HAP-1 (cell line): ENCODE results near the gene HELB.

Experiments used
- DNase-seq, 2 experiments: peaks; one replicate each; pipeline ENCODE4 v3.0.0-alpha.2; 2016 to 2020; ENCODE audit warnings: low spot score in 2 of 2
- H3K27me3 ChIP-seq: fragments of 250-450 bp; sonication (Bioruptor Pico); 2 replicates; pipeline ENCODE4 v1.5.1; 2020; ENCODE audit warnings: low read depth, mild to moderate bottlenecking, moderate library complexity
- H3K36me3 ChIP-seq: fragments of 250-450 bp; sonication (Bioruptor Pico); replicated peaks from 2 replicates; pipeline ENCODE4 v1.5.1; 2020; ENCODE audit warnings: mild to moderate bottlenecking
- H3K4me1 ChIP-seq: fragments of 250-450 bp; sonication (Bioruptor Pico); 2 replicates; pipeline ENCODE4 v1.5.1; 2020; ENCODE audit warnings: mild to moderate bottlenecking
- H3K4me3 ChIP-seq: fragments of 250-450 bp; sonication (Bioruptor Pico); 2 replicates; pipeline ENCODE4 v1.5.1; 2020; ENCODE audit warnings: mild to moderate bottlenecking, moderate library complexity
- H3K9me3 ChIP-seq: fragments of 250-450 bp; sonication (Bioruptor Pico); 2 replicates; pipeline ENCODE4 v1.5.1; 2020; ENCODE audit warnings: mild to moderate bottlenecking, moderate library complexity
- in situ Hi-C: fragments of 300-500 bp; cut with MboI; formaldehyde crosslinking; loops from 3 replicates; pipeline ENCODE4 v1.14.3; 2020; ENCODE audit warnings: low sequenced_read_pairs, inconsistent platforms, mixed read lengths

The HELB gene

DNA sequence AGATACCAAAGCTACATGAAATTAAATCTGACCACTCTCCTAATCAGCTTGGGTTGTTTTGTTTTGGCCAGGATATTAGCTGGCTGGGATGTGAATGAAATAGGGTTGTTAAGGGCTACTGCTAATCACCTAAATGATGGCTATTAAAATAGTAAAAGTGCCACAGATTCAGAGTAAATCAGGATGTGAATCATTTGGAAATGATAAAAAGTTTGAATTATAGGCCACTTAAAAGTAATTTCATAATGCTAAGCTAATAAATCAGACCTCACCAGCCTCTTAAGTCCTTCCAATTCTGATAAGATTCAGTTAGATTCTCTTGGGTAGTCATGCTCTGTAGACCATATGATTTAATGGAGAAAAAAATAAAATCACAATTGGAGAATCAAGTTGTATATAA is 12.0 kb downstream of the HELB start:
- 0 out of 2 replicates have a peak, but pooled peaks cover 4% of the 10 kb centered on the region for H3K36me3 ChIP-seq
- in situ Hi-C loops = no loop called here
- no peak for DNase-seq

DNA sequence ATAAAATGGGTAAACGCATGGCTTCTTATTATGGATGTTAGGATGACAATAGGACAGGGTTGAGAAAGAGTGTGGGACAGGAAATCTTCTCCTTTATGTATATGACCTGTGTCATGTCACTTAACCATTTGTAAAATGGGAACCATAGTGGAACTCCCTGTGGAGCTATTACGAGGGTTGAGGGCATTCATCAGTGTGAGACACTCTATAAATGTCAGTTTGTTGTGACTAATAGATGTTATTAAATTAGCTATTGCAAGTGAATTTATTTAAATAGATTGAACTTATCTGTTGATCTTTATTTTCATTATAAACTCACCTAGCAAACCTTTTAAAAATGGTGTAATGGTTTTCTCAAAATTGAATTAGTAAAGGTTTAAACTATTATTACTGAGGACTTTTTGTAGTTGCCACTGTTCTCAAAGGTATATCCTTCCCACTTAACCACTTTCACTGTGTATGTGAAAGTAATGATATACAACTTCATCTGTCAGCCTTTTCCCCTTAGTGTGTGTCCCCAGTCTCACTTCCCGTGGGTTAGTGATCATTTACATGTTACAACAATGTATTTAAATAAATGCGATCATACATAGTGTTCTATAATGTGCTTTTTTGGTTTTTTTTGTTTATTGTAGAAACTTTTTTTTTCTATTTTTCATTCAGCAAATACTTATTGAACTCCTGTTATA is 17.1 kb downstream of the HELB start:
- peak in 1 of 2 experiments; percentile 10 for DNase-seq
- no peaks in the 10 kb centered on the region for H3K27me3 ChIP-seq
- no peaks in the 10 kb centered on the region for H3K36me3 ChIP-seq
- in situ Hi-C loops = no loop called here
- no peaks in the 10 kb centered on the region for H3K4me1 ChIP-seq
- no peaks in the 10 kb centered on the region for H3K9me3 ChIP-seq
- no peak overlapping the region for H3K4me3 ChIP-seq

More for the DNA sequence above, 12.0 kb downstream of the HELB start:
- H3K9me3 ChIP-seq = no peaks in the 10 kb centered on the region
- H3K27me3 ChIP-seq = no peaks in the 10 kb centered on the region
- no peak overlapping the region for H3K4me3 ChIP-seq
- no peaks in the 10 kb centered on the region for H3K4me1 ChIP-seq

DNA sequence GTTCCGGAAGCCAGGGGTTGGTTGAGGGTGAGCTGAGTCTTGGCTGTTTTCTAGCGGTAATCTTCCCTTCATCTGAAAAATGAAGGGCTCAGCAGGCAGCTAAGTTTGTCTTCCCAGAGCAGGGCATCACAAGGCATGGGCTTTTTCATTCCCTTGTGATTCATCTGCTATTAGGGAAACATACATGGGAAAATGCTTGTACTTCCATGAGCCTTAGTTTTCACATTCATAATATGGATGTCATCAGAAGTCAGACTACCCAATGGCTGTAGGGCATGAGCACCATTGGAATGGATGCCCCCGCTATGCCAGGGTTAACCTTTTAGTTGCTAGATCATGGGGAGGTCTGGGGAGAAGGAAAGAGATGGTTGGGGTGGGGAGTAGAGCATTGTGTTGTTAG is 18.7 kb downstream of the HELB start:
- in situ Hi-C loops = no loop called here
- DNase-seq = no peak
- no peaks in the 10 kb centered on the region for H3K27me3 ChIP-seq
- H3K9me3 ChIP-seq = no peaks in the 10 kb centered on the region
- H3K4me3 ChIP-seq = no peak overlapping the region
- no peaks in the 10 kb centered on the region for H3K4me1 ChIP-seq
- H3K36me3 ChIP-seq = no peaks in the 10 kb centered on the region

DNA sequence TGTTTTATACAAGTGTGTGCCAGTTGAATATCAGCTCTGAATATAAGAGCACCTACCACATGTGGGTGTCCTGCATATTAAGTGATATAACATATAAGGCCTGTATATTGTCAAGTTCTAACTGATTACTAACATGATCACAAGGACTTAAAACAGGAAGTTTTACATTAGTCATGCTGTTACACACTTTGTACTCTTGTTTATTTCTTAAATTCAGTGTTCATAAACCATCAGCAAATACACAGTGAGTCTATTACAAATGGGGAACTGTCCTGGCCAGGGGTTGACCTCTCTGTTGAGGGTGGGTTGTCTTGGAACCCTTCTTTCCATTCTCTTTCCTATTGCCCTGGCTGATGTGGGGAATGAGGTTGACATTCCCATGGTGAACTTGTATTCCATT is 19.1 kb downstream of the HELB start:
- Histone ChIP-seq H3K4me3 (no peak overlapping the region), H3K4me1 (no peaks in the 10 kb centered on the region), H3K27me3 (no peaks in the 10 kb centered on the region), H3K9me3 (no peaks in the 10 kb centered on the region), H3K36me3 (no peaks in the 10 kb centered on the region)
- in situ Hi-C loops = no loop called here
- DNase-seq = no peak

DNA sequence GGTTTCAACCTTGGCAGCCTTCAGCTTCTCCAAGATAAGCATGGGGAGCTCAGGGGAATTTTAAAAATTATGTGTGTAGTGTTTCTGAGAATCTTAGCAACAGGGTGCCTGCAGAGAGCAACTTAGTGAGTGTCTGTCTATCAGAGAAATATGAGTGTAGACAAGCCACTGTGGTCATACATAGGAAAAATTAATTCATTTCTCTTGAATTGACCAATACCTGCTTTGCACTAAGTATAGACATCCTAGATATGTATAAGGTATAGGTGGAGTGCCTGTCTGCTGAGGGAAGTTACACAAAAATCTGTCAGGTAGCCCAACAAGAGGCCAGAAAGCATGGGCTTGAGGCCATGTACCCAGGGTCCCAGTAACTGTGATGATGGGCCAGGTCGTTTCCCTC is 20.7 kb downstream of the HELB start:
- Histone ChIP-seq H3K36me3 (no peaks in the 10 kb centered on the region), H3K4me3 (no peak overlapping the region), H3K4me1 (no peaks in the 10 kb centered on the region), H3K27me3 (no peaks in the 10 kb centered on the region), H3K9me3 (no peaks in the 10 kb centered on the region)
- in situ Hi-C loops = no loop called here
- DNase-seq = no peak

DNA sequence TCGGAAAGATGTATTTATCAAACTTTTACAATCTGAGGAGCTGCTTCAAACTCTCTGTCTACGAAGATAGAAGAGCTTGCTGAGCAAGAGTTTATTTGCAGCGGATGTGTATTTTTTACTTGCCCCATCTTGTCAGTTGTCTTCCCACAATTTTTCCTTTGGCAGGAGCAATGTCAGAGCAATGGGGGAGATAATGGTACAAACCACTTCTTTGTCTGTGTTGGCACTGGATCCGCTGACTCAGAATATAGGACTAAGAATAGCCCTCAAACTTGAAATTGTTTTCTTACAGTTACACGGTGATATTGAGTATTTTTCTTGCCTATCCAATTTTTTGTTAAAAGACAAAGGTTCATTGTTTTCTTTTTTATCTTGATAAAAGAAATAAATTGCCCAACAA is 27.6 kb downstream of the HELB start:
- Histone ChIP-seq H3K4me3 (no peak overlapping the region), H3K4me1 (no peaks in the 10 kb centered on the region), H3K36me3 (no peaks in the 10 kb centered on the region), H3K9me3 (no peaks in the 10 kb centered on the region), H3K27me3 (no peaks in the 10 kb centered on the region)
- DNase-seq = no peak
- in situ Hi-C loops = no loop called here

DNA sequence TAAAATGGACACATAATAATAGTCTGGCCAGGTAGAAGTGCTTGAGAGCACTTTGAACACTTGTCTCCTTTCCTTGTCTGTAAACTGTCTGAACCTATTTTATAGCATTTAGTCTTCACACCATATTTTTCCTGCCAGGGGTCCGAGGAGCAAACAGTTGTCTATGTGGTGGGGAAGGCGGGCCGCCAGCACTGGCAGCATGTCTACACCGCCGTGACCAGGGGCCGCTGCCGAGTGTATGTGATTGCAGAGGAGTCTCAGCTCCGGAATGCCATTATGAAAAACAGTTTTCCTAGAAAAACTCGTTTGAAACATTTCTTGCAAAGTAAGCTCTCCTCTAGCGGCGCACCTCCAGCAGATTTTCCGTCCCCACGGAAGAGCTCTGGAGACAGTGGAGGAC is 28.7 kb downstream of the HELB start:
- H3K4me3 ChIP-seq = no peak overlapping the region
- H3K9me3 ChIP-seq = no peaks in the 10 kb centered on the region
- H3K36me3 ChIP-seq = no peaks in the 10 kb centered on the region
- DNase-seq = no peak
- H3K27me3 ChIP-seq = no peaks in the 10 kb centered on the region
- no peaks in the 10 kb centered on the region for H3K4me1 ChIP-seq
- in situ Hi-C loops = no loop called here

DNA sequence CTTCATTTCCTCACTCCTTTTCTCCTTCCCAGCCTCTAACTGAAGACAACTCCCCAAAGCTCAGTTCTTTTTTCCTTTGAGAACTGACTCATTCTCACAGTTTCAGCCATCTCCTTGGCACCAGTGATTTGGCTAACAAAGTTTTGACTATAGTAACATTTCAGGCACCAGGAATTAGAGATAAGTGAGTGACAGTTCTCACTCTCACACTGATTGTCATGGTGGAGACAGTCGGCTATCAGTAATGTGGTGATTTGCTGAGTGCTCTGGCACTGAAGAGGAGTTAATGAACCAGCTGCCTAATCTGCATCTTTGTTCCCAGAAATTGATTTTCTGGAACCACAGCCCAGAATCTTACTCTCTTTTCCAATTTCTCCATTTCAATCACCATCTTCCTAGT is 29.5 kb downstream of the HELB start:
- H3K4me1 ChIP-seq = no peaks in the 10 kb centered on the region
- H3K9me3 ChIP-seq = no peaks in the 10 kb centered on the region
- DNase-seq = no peak
- in situ Hi-C loops = no loop called here
- no peaks in the 10 kb centered on the region for H3K36me3 ChIP-seq
- H3K27me3 ChIP-seq = no peaks in the 10 kb centered on the region
- H3K4me3 ChIP-seq = no peak overlapping the region

DNA sequence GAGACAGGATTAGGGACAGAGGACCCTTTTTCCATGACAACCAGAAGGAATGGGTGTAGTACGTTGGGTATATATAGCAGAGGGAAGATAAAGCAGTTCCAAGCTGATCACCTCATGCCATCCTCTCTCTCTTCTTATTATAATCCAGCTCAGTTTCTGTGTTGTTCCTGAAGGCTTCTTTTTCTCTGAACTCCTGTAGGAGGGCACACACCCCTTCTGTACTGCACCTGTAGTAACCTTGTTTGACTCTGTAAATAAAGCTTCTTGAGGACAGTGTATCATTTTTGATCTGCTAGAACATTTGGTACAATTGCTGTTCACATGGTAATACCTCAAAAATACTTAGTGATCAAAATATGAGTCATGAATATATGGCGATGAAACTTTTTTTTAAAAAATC is 33.5 kb downstream of the HELB start:
- Histone ChIP-seq H3K36me3 (no peaks in the 10 kb centered on the region), H3K9me3 (no peaks in the 10 kb centered on the region), H3K27me3 (no peaks in the 10 kb centered on the region)

DNA sequence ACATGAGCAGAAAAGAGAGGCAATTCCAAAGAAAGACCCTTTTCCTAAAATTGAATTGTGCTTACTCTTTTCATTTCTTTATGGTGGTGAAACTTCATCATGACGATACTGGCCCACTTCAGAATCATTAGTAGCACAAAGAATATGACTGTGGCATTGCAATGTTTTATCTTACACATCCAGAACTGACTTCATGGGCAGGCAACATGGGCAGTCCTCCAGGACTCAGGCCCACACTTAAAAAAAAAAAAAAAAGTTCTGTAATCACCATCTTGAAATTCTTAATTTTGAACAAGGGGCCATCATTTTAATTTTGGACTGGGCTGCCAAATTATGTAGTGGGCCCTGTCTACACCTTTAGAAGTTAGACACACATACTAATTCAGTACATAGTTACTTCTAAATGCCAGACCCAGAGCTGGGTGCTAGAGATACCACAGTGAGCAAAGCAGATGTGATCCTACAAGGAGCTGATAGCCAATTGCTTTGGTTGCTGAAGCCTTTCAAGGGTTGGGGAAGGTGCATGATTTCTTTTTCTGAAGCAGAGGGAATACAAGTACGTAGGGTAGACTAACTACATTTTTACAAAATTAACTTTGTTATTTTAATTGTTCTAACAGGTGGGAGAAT is 35.2 kb downstream of the HELB start:
- H3K36me3 ChIP-seq = no peaks in the 10 kb centered on the region
- no peaks in the 10 kb centered on the region for H3K4me1 ChIP-seq
- H3K4me3 ChIP-seq = no peak overlapping the region
- in situ Hi-C loops = no loop called here
- no peak for DNase-seq
- no peaks in the 10 kb centered on the region for H3K27me3 ChIP-seq
- H3K9me3 ChIP-seq = no peaks in the 10 kb centered on the region

More for the DNA sequence above, 33.5 kb downstream of the HELB start:
- in situ Hi-C loops = no loop called here
- Histone ChIP-seq H3K4me1 (no peaks in the 10 kb centered on the region), H3K4me3 (no peak overlapping the region)
- no peak for DNase-seq

DNA sequence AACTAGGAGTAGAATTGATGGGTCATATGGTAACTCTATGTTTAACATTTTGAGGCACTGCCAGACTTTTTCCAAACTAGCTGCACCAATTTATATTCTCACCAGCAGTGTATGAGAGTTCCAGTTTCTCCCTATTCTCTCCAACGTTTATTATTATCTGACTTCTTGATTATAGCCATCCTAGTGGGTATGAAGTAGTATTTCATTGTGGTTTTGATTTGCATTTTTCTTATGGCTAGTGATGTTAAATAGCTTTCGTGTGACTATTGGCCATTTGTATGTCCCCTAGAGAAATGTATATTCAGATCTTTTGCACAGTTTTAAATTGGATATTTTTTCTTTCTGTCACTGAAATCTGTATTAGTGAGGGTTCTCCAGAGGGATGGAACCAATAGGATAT is 37.8 kb downstream of the HELB start:
- no peak for DNase-seq
- no peak overlapping the region for H3K4me3 ChIP-seq
- in situ Hi-C loops = no loop called here
- H3K4me1 ChIP-seq = peaks cover 3% of the 10 kb centered on the region; the same call in 1 of the 2 replicates
- H3K27me3 ChIP-seq = no peaks in the 10 kb centered on the region
- H3K36me3 ChIP-seq = no peaks in the 10 kb centered on the region
- no peaks in the 10 kb centered on the region for H3K9me3 ChIP-seq

DNA sequence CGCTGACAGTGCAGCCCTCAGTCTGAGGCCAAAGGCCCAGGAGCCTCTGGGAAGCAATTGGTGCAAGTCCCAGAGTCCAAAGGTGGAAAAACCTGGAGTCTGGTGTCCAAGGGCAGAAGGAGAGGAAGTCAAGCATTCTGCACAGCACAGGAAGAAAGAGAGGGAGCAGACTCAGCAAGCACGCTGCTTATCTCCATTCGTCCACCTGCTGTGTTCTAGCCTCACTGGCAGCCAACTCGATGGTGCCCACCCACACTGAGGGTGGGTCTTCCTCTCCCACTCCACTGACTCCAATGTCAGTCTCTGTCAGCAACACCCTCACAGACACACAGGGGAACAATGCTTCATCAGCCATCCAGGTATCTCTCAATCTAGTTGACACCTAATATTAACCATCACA is 38.8 kb downstream of the HELB start:
- Histone ChIP-seq H3K27me3 (no peaks in the 10 kb centered on the region), H3K36me3 (no peaks in the 10 kb centered on the region), H3K9me3 (no peaks in the 10 kb centered on the region), H3K4me1 (peaks cover 3% of the 10 kb centered on the region; the same call in 1 of the 2 replicates), H3K4me3 (no peak overlapping the region)
- DNase-seq = no peak
- in situ Hi-C loops = no loop called here

DNA sequence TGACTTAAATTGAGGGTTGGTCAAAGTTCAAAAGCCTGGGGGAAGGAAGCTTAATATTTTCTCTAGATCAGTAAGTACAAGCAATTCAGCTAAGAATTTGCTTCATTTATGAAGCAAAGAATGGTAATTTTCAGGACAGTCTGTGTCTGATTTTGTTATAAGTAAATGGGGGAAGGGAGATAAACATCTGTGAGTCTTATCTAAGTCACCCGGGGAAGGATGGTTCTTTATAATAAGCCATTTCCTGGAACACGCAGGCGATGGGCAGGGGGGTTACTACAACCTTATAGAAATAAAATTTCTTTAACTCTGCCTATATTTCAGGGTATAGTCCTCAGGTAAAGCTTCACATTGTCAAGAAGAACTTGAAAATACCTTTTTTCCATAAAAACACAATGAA is 42.9 kb downstream of the HELB start:
- no peaks in the 10 kb centered on the region for H3K9me3 ChIP-seq
- no peak overlapping the region for H3K4me3 ChIP-seq
- H3K36me3 ChIP-seq = no peaks in the 10 kb centered on the region
- peaks cover 3% of the 10 kb centered on the region; the same call in 1 of the 2 replicates for H3K4me1 ChIP-seq
- DNase-seq = no peak
- no peaks in the 10 kb centered on the region for H3K27me3 ChIP-seq
- in situ Hi-C loops = no loop called here

DNA sequence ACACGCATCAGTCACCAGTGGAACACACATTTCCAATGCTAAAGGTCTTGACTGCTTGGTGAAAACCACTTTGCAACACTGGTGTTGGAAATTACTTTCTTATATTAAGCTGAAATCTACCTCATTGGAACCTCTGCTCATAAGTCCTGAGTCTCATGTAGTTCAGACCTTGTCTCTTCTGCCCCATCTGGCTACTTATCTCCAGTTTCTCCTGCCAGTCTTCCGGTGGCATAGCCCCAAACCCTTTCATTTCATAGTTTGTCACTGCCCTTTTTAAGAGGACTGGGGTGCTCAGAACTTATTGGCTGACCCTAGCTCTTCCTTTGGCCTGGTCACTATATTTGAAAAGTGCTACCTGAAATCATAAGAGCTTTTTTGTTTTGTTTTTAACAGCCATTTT is 43.7 kb downstream of the HELB start:
- Histone ChIP-seq H3K4me1 (peaks cover 3% of the 10 kb centered on the region; the same call in 1 of the 2 replicates), H3K9me3 (no peaks in the 10 kb centered on the region), H3K4me3 (no peak overlapping the region), H3K27me3 (no peaks in the 10 kb centered on the region), H3K36me3 (no peaks in the 10 kb centered on the region)
- in situ Hi-C loops = no loop called here
- no peak for DNase-seq
